ENCODE results near the gene ITGA1.
A peak's percentile ranks its signal among the peaks of the same experiment; 100 is the strongest.

ITGA1 gene

DNA sequence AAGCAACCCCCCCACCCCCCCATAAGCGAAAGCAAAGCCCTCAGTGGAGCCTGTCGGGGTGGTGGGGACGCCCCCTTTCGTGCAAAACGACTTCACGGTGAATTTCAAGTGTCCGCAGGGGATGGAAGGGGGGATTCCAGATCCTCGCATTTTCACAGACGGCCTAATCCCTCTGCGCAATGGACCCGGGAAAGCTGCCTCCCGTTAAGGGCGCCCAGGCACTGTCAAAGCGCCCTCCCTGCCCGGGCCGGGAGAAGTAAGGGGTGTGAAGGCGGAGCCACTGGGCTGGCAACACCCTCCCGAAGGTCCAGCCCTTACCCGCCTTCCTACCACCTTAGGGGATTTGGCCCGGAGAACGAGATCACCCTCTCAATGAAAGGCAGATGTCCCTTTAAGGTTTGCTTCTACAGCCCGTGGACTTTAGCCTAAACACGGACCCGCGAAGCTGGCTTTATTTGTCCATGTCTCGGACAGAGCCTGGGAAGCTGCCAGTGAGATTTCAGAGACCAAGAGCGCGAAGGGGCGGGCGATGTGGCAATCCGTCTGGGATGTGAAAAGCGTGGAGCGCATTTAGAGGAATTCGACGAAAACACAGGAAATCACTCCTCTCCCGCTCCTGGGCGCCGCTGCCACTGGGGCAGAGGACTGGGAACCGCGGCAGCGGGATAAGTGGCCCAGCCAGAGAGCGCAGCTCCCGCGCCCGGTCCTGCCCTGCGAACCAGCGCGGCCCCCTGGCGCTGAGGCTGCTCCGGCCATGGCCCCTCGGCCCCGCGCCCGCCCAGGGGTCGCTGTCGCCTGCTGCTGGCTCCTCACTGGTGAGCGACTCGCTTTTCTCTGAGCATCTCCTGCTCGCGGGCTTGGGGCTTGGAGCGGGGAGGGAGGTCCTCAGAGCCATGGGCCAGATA is at the start of gene ITGA1, which contains the start of gene PELO:
ITGA1 (plus strand) TSS at position 317 of the 905 bp plus-strand sequence; CDS start at position 755, 438 bp downstream.
PELO (plus strand) TSS at position 317 of the 905 bp plus-strand sequence. CDS start 12,479 bp downstream, outside the sequence.
- peak; percentile 95 for ATAC-seq
- no peak for TF ChIP-seq ISL1 (CRISPR knock-in tag; IDR thresholded peaks at IDR 0.05)
- no peak for TF ChIP-seq ZNF70 (CRISPR knock-in tag; IDR thresholded peaks at IDR 0.05)
- no peak for TF ChIP-seq RARB (CRISPR knock-in tag; IDR thresholded peaks at IDR 0.05)
- TF ChIP-seq TCF4 (CRISPR knock-in tag; IDR thresholded peaks at IDR 0.05; ENCODE audit: borderline replicate concordance) = 0 out of 2 replicates have a peak, but pooled peaks have one; percentile 43
- no peak for TF ChIP-seq CSRNP3 (CRISPR knock-in tag; IDR thresholded peaks at IDR 0.05)
- TF ChIP-seq, protein P1, sequence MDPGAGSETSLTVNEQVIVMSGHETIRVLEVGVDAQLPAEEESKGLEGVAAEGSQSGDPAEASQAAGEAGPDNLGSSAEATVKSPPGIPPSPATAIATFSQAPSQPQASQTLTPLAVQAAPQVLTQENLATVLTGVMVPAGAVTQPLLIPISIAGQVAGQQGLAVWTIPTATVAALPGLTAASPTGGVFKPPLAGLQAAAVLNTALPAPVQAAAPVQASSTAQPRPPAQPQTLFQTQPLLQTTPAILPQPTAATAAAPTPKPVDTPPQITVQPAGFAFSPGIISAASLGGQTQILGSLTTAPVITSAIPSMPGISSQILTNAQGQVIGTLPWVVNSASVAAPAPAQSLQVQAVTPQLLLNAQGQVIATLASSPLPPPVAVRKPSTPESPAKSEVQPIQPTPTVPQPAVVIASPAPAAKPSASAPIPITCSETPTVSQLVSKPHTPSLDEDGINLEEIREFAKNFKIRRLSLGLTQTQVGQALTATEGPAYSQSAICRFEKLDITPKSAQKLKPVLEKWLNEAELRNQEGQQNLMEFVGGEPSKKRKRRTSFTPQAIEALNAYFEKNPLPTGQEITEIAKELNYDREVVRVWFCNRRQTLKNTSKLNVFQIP (CRISPR knock-in tag; IDR thresholded peaks at IDR 0.05; ENCODE audit: borderline replicate concordance, low read depth) = no peak
- no peak for TF ChIP-seq ARNTL (CRISPR knock-in tag; IDR thresholded peaks at IDR 0.05; ENCODE audit: borderline replicate concordance, low read depth)
- TF ChIP-seq, protein P2, sequence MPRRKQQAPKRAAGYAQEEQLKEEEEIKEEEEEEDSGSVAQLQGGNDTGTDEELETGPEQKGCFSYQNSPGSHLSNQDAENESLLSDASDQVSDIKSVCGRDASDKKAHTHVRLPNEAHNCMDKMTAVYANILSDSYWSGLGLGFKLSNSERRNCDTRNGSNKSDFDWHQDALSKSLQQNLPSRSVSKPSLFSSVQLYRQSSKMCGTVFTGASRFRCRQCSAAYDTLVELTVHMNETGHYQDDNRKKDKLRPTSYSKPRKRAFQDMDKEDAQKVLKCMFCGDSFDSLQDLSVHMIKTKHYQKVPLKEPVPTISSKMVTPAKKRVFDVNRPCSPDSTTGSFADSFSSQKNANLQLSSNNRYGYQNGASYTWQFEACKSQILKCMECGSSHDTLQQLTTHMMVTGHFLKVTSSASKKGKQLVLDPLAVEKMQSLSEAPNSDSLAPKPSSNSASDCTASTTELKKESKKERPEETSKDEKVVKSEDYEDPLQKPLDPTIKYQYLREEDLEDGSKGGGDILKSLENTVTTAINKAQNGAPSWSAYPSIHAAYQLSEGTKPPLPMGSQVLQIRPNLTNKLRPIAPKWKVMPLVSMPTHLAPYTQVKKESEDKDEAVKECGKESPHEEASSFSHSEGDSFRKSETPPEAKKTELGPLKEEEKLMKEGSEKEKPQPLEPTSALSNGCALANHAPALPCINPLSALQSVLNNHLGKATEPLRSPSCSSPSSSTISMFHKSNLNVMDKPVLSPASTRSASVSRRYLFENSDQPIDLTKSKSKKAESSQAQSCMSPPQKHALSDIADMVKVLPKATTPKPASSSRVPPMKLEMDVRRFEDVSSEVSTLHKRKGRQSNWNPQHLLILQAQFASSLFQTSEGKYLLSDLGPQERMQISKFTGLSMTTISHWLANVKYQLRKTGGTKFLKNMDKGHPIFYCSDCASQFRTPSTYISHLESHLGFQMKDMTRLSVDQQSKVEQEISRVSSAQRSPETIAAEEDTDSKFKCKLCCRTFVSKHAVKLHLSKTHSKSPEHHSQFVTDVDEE (CRISPR knock-in tag; IDR thresholded peaks at IDR 0.05) = peak; percentile 57; the same call in 1 of the 2 replicates
- no peak for TF ChIP-seq ZNF565 (CRISPR knock-in tag; conservative IDR thresholded peaks at IDR 0.05; ENCODE audit: low read depth)
- no peak for TF ChIP-seq ZFP30 (CRISPR knock-in tag; IDR thresholded peaks at IDR 0.05)
- TF ChIP-seq TOX (CRISPR knock-in tag; IDR thresholded peaks at IDR 0.05; ENCODE audit: borderline replicate concordance) = no peak
- TF ChIP-seq CSDC2 (CRISPR knock-in tag; IDR thresholded peaks at IDR 0.05) = peak; percentile 46; the same call in 1 of the 2 replicates

DNA sequence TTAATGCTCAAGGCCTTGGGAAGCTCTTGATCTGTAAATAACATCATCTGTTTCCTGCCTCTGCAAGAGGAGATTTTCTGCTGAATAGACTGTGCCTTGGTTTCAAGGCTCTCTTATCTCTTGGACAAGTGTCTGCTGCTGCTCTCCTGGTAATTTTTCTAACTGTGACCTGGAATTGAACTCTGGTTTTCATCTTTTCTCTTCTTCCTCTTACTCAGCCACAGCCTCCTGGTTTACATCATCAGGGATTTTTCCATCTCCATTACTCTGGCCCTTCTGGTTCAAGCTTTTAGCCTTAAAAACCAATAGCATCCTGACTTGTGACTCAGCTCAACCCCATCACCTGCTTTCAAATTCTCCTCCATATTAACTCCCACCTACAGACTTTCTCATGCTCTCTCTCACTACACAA is 49.6 kb upstream of the ITGA1 start:
- 0 out of 2 replicates have a peak, but pooled peaks have one; percentile 14 for TF ChIP-seq ZNF8 (CRISPR knock-in tag; IDR thresholded peaks at IDR 0.05)
- TF ChIP-seq SNAI2 (CRISPR knock-in tag; IDR thresholded peaks at IDR 0.05) = peak; percentile 81; the same call in 1 of the 2 replicates
- TF ChIP-seq ZFP3 (CRISPR knock-in tag; IDR thresholded peaks at IDR 0.05) = 0 out of 2 replicates have a peak, but pooled peaks have one; percentile 48
- no peak for TF ChIP-seq ZFP30 (CRISPR knock-in tag; IDR thresholded peaks at IDR 0.05)
- TF ChIP-seq, protein P2 (CRISPR knock-in tag; IDR thresholded peaks at IDR 0.05) = peak; percentile 60; the same call in 1 of the 2 replicates
- 0 out of 2 replicates have a peak, but pooled peaks have one; percentile 37 for TF ChIP-seq CSDC2 (CRISPR knock-in tag; IDR thresholded peaks at IDR 0.05)
- TF ChIP-seq RARB (CRISPR knock-in tag; IDR thresholded peaks at IDR 0.05) = peak; percentile 5; the same call in 1 of the 2 replicates
- TF ChIP-seq TCF4 (CRISPR knock-in tag; IDR thresholded peaks at IDR 0.05; ENCODE audit: borderline replicate concordance) = peak; percentile 69; the same call in 1 of the 2 replicates
- no peak for TF ChIP-seq ZNF565 (CRISPR knock-in tag; conservative IDR thresholded peaks at IDR 0.05; ENCODE audit: low read depth)
- peak; percentile 90 for TF ChIP-seq ZNF70 (CRISPR knock-in tag; IDR thresholded peaks at IDR 0.05)
- TF ChIP-seq ISL1 (CRISPR knock-in tag; IDR thresholded peaks at IDR 0.05) = peak; percentile 63
- TF ChIP-seq ARNTL (CRISPR knock-in tag; IDR thresholded peaks at IDR 0.05; ENCODE audit: borderline replicate concordance, low read depth) = no peak
- peak; percentile 63 for ATAC-seq

- no peak for ATAC-seq
- TF ChIP-seq BACH2 (CRISPR knock-in tag; IDR thresholded peaks at IDR 0.05; ENCODE audit: borderline replicate concordance) (no peak), ISL1 (CRISPR knock-in tag; IDR thresholded peaks at IDR 0.05) (no peak), SNAI2 (CRISPR knock-in tag; IDR thresholded peaks at IDR 0.05) (no peak), TCF4 (CRISPR knock-in tag; IDR thresholded peaks at IDR 0.05; ENCODE audit: borderline replicate concordance) (no peak), ZNF565 (CRISPR knock-in tag; conservative IDR thresholded peaks at IDR 0.05; ENCODE audit: low read depth) (no peak), ESRRG (CRISPR knock-in tag; IDR thresholded peaks at IDR 0.05) (no peak), ZC3H10 (CRISPR knock-in tag; IDR thresholded peaks at IDR 0.05) (no peak), OSR1 (CRISPR knock-in tag; IDR thresholded peaks at IDR 0.05) (no peak), ZNF8 (CRISPR knock-in tag; IDR thresholded peaks at IDR 0.05) (no peak)
- TF ChIP-seq, protein P3, sequence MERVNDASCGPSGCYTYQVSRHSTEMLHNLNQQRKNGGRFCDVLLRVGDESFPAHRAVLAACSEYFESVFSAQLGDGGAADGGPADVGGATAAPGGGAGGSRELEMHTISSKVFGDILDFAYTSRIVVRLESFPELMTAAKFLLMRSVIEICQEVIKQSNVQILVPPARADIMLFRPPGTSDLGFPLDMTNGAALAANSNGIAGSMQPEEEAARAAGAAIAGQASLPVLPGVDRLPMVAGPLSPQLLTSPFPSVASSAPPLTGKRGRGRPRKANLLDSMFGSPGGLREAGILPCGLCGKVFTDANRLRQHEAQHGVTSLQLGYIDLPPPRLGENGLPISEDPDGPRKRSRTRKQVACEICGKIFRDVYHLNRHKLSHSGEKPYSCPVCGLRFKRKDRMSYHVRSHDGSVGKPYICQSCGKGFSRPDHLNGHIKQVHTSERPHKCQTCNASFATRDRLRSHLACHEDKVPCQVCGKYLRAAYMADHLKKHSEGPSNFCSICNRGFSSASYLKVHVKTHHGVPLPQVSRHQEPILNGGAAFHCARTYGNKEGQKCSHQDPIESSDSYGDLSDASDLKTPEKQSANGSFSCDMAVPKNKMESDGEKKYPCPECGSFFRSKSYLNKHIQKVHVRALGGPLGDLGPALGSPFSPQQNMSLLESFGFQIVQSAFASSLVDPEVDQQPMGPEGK (CRISPR knock-in tag; IDR thresholded peaks at IDR 0.05; ENCODE audit: borderline replicate concordance) = no peak
- TF ChIP-seq, protein P1 (CRISPR knock-in tag; IDR thresholded peaks at IDR 0.05; ENCODE audit: borderline replicate concordance, low read depth) = no peak
Observed at GRCh38 chr5:52740007-52740406, 47.7 kb upstream of the ITGA1 start.

Measured in SK-N-SH treated with all-trans-retinoic acid at 6 μM for 48 hours (cell line).